Activated effector memory CD4-positive, alpha-beta T cell treated with anti-CD3 and anti-CD28 coated beads, Interleukin-2, amount 50 U/mL, for 16 hours (primary cell): ENCODE results near the gene KCNJ18.
"Not testable (repeated sequence)": the region's sequence is repeated elsewhere in the genome, so short reads cannot be mapped to it uniquely, and the experiment has no call there.

Source experiments
- DNase-seq: peaks from one replicate; pipeline ENCODE4 v3.0.0-alpha.2; 2020

Gene KCNJ18

DNA sequence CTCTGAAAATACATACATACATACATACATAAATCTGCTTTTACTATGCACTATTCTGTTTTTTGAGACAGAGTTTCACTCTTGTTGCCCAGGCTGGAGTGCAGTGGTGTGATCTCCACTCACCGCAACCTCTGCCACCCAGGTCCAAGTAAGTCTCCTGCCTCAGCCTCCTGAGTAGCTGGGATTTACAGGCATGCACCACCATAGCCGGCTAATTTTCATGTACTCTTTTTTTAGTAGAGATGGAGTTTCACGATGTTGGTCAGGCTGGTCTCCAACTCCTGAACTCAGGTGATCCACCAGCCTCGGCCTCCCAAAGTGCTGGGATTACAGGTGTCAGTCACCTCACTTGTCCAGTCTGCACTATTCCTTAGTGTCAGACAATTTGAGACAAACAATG is 20.5 kb upstream of the KCNJ18 start:
- DNase-seq = not testable (repeated sequence)

- DNase-seq = peak; percentile 56
Measured at GRCh38 chr17:21673451-21674241, 18.7 kb upstream of the KCNJ18 start.

DNA sequence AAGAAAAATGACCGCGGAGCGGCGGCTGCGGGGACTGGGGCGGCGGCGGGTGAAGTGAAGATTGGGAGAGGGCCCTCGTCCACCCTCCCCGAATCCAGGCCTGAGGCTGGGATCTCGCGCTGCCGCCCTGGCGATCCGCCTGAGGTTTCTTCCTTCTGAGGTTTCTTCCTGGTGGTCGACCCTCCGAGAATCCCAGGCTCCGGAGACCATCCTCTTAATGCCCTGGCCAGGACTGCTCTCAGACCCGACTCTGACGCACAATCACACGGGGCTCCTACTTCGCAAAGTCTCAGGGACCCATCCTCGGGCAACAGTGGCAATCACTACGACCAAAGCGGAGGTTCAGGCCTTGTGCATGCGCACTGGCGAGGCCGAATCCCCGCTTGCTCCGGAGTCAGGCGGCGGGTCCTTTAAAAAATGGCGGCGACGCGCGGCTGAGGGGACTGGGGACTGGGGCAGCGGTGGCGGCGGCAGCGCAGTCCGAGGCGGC is 18.0 kb upstream of the KCNJ18 start:
- peak; percentile 62 for DNase-seq

GRCh38 chr17:21674891-21675738 is 17.2 kb upstream of the KCNJ18 start:
- peak; percentile 55 for DNase-seq

DNA sequence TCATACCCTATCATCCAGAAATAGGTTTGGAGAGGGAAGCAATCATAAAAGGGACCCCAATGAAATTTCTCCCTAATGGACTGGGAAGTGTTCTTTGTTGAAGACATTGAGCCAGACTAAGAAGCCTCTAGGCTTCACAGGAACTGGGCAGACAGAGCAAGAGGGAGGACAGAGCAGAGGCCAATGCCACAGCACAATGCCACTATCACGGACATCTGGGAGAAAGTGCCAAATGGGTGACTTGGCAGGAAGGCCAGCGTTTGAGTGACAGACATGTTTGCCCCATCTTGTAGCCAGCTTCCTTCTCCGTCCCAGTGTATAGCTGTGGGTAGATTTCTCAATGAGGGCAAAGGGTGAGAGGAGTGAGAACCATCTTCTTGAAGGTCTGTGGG is 16.6 kb upstream of the KCNJ18 start:
- DNase-seq = peak; percentile 47

DNA sequence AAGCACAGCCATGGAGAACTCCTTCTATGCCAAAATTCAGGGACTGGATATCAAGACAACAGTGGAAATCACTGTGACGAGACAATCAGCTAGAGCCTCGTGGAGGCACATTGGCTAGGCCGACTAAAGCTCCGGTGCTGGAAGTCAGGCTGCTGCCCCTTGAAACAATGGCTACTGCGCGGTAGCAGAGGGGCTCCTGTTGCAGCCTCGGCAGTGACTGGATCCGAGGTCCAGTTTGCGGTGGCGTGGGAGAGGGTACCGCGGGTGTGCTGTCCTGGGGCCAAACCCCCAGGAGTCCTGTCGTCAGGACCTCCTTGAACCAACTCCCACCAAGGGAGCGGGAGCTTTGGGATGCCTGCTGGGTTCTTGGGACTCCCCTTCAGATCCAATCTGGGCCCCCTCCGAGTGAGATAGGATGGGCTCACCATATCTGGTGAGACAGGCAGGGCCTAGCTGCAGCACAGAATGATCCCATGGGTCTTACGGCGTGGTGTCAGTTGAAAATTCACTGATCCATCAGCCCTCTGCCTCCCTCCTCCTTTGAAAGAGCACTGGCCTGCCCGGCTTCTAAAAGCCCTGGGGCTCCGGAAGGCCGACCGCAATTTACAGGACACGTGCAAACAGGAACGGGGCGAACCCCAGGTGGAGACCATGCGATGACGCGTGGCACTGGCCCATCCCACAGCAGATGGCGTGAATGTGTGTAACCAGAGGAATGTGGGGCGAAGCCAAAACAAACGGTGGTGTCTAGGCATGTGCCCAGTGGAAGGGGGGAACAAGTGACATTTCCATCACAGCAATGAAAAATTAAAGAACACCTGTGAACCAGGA is 15.8 kb upstream of the KCNJ18 start:
- DNase-seq = peak; percentile 52

- peak; percentile 57 for DNase-seq
Measured at GRCh38 chr17:21677126-21677910, 15.0 kb upstream of the KCNJ18 start.

DNA sequence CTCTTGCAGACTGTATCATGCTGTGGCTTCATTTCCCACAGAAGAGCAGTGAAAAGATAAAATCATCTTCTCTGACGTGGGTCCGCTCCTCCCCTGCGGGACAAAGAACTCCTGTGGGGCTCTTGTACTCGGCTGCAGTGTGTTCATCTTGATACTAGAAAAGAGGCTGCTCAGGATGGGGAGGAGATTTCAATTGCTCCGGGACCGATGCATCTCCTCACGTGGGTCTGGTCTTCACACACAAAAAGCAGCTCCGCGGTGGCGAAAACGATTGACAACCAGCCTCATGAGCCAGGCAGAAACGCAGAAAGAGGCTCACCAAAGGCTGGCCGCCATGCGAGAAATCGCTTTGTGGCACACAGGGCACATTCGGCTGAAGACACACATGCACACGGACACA is 14.4 kb upstream of the KCNJ18 start:
- peak; percentile 57 for DNase-seq

DNA sequence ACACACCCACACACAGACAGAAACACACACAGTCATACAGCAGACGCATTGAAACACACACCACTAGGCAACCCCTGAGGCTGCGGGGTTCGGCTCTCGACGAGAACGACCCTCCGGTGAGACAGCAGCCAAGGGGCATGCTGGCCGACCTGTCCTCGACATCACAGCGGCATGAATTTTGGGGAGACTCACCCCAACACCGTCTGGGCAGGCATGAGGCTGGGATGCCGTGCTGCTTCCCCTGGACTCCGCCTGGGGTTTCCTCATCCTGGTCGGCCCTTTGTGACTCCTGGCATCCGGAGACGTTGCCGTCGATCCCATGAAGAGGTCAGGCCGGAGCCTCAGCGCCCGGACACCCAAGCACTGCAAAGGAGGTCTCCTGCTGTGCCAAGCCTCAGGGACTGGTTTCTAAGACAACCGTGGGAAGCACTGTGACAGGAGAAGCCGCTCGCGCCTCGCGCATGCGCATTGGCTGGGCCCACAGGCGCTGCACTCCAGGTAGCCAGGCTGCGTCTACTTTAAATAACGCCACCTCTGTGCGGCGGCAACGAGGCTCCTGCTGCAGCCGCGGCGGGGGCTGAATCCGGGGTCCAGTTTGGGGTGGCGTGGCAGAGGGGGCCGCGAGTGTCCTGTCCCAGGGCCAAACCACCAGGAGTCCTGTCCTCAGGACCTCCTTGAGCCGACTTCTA is 13.8 kb upstream of the KCNJ18 start:
- DNase-seq = peak; percentile 63

GRCh38 chr17:21679256-21680146 is 12.8 kb upstream of the KCNJ18 start:
- peak; percentile 61 for DNase-seq

- peak; percentile 51 for DNase-seq
Measured at GRCh38 chr17:21680366-21680765, 12.0 kb upstream of the KCNJ18 start.

- peak; percentile 59 for DNase-seq
Measured at GRCh38 chr17:21680850-21681351, 11.4 kb upstream of the KCNJ18 start.

DNA sequence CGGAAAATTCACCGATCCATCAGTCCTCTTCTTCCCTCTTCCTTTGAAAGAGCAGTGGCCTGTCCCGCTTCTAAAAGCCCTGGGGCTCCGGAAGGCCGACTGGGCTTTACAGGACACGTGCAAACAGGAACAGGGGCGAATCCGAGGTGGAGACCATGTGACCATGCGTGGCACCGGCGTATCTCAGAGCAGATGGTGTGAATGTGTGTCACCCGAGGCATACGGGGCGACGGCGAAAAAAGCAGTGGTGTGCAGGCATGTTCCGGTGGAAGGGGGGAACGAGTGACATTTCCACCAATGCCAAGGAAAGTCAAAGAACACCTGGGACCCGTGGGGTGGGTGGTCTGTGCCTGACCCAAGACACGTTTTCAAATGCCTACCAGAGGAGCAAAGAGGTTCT is 10.7 kb upstream of the KCNJ18 start:
- DNase-seq = not testable (repeated sequence)

- peak; percentile 28 for DNase-seq
Measured at GRCh38 chr17:21682130-21682529, 10.2 kb upstream of the KCNJ18 start.

DNA sequence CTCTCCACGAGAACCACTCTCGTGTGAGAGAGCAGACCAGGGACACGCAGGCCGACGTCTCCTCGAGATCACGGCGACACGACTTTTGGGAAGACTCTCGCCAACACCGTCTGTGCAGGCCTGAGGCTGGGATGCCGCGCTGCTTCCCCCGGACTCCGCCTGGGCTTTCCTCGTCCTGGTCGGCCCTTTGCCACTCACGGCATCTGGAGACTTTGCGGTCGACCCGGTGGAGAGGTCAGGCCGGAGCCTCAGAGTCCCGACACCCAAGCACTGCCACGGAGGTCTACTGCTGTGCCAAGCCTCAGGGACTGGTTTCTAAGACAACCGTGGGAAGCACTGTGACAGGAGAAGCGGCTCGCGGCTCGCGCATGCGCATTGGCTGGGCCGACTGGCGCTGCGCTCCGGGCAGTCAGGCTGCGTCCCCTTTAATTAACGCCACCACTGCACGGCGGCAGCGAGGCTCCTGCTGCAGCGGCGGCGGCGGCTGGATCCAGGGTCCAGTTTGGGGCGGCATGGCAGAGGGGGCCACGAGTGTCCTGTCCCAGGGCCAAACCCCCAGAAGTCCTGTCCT is 9.1 kb upstream of the KCNJ18 start:
- DNase-seq = not testable (repeated sequence)

- DNase-seq = not testable (repeated sequence)
Measured at GRCh38 chr17:21683897-21684296, 8.4 kb upstream of the KCNJ18 start.

DNA sequence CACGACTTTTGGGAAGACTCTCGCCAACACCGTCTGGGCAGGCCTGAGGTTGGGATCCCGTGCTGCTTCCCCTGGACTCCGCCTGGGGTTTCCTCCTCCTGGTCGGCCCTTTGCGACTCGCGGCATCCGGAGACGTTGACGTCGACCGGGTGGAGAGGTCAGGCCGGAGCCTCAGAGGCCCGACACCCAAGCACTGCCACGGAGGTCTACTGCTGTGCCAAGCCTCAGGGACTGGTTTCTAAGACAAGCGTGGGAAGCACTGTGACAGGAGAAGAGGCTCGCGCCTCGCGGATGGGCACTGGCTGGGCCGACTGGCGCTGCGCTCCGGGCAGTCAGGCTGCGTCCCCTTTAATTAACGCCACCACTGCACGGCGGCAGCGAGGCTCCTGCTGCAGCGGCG is 7.9 kb upstream of the KCNJ18 start:
- peak; percentile 51 for DNase-seq

DNA sequence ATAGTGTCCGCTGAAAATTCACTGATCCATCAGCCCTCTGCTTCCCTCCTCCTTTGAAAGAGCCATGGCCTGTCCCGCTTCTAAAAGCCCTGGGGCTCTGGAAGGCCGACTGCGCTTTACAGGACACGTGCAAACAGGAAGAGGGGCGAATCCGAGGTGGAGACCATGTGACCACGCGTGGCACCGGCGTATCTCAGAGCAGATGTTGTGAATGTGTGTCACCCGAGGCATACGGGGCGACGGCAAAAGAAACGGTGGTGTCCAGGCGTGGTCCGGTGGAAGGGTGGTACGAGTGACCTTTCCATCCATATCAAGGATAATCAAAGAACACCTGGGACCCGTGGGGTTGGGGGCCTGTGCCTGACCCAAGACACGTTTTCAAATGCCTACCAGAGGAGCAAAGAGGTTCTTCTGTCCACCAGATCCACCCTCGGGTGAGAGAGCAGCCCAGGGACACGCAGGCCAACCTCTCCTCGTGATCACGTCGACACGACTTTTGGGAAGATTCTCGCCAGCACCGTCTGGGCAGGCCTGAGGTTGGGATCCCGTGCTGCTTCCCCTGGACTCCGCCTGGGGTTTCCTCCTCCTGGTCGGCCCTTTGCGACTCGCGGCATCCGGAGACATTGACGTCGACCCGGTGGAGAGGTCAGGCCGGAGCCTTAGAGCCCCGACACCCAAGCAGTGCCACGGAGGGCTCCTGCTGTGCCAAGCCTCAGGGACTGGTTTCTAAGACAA is 7.1 kb upstream of the KCNJ18 start:
- peak; percentile 37 for DNase-seq
